K562 (cell line): ENCODE results near the gene MYO1F. TPM values are rescaled to one million over a fixed set of nuclear protein-coding genes. Genes with fewer than 3 reads are reported as not detected.

Source experiments
- CBX1 ChIP-seq: sonication (generic); IDR thresholded peaks from 2 replicates; pipeline ENCODE4 v1.6.1; 2016; ENCODE audit warnings: antibody characterized with exemption, low read depth, mild to moderate bottlenecking
- GATAD2B ChIP-seq: fragments of 450-650 bp; IDR thresholded peaks from 2 replicates; pipeline ENCODE4 v1.6.1; 2017; ENCODE audit warnings: mild to moderate bottlenecking, borderline replicate concordance
- SRSF3 ChIP-seq: fragments of 200-400 bp; formaldehyde crosslinking; IDR thresholded peaks from 2 replicates; pipeline ENCODE4 v1.6.1; 2016; ENCODE audit warnings: mild to moderate bottlenecking, low read length, moderate library complexity; ENCODE audit not compliant: insufficient read depth
- ZNF133 ChIP-seq: fragments of 250-450 bp; sonication (Bioruptor Pico); IDR thresholded peaks from 2 replicates; pipeline ENCODE4 v1.4.0; 2020; ENCODE audit warnings: mild to moderate bottlenecking
- ZNF197 ChIP-seq: fragments of 200-800 bp; sonication (Bioruptor generic); IDR thresholded peaks from 2 replicates; pipeline ENCODE4 v1.6.1; 2016; ENCODE audit warnings: low read depth, missing genetic modification characterization, missing compliant biosample characterization
- polyA plus RNA-seq, 8 experiments: library from polyadenylated mRNA; depleted of rRNA in 4 of 8; stranded (reverse) in 5 of 8; unstranded in 3 of 8; fragments of >200 nt; fragmentation: Nextera tagmentation in 2 of 8; fragmentation: Illumina TruSeq in 1 of 8; extraction: Ambion mirVana in 2 of 8; extraction: Trizol in 1 of 8; gene quantifications; 2 replicates each; pipeline versions ENCODE4 v1.2.1 to v1.2.3, GENCODE V29; 2011 to 2014; ENCODE audit warnings: inconsistent platforms in 1 of 8, missing spikeins in 1 of 8
- total RNA-seq, 7 experiments: library from RNA; depleted of rRNA in 6 of 7; stranded (reverse); fragments of >200 nt in 6 of 7; fragmentation: Illumina TruSeq in 2 of 7; extraction: Trizol in 2 of 7; gene quantifications; 2 replicates each; pipeline versions ENCODE4 v1.2.1 to v1.2.3, GENCODE V29; 2011 to 2021; ENCODE audit warnings: low replicate concordance in 1 of 7
- TF ChIP-seq, protein P1 (sequence below), 3 experiments: fragments of 200-800 bp in 1 of 3; fragments of 250-450 bp in 1 of 3; fragments of 450-650 bp in 1 of 3; sonication (Bioruptor Pico) in 1 of 3; sonication (Bioruptor generic) in 1 of 3; formaldehyde crosslinking in 1 of 3; IDR thresholded peaks; 2 replicates each; pipeline versions ENCODE4 v1.6.1 to v1.8.0; 2016 to 2022; ENCODE audit warnings: mild to moderate bottlenecking in 2 of 3, missing genetic modification characterization in 2 of 3, missing compliant biosample characterization in 1 of 3, moderate library complexity in 1 of 3
- TF ChIP-seq, protein P2 (sequence below): fragments of 450-650 bp; IDR thresholded peaks from 2 replicates; pipeline ENCODE4 v1.7.0; 2016; ENCODE audit warnings: borderline replicate concordance
- TF ChIP-seq, protein P3 (sequence below): fragments of 250-450 bp; sonication (Bioruptor Pico); IDR thresholded peaks from 2 replicates; pipeline ENCODE4 v1.8.0; 2022; ENCODE audit warnings: moderate library complexity, mild to moderate bottlenecking, inconsistent platforms
- TF ChIP-seq, protein P4 (sequence below): fragments of 250-450 bp; sonication (Bioruptor Pico); IDR thresholded peaks from 2 replicates; pipeline ENCODE4 v1.4.0; 2020; ENCODE audit warnings: mild to moderate bottlenecking, moderate library complexity
- TF ChIP-seq, protein P5 (sequence below): fragments of 150-350 bp; conservative IDR thresholded peaks from 2 replicates; pipeline ENCODE4 v1.6.1; 2014; ENCODE audit warnings: low read length
- TF ChIP-seq, protein P6 (sequence below): fragments of 450-650 bp; IDR thresholded peaks from 2 replicates; pipeline ENCODE4 v1.6.1; 2018; ENCODE audit not compliant: partially characterized antibody

The MYO1F gene
- total and polyA plus RNA-seq, 9 of the 15 experiments (the other 6 are each of a cell fraction or from before 2014, with no cell fraction given) = 0.78 to 9.4 (median 4.3) TPM

DNA sequence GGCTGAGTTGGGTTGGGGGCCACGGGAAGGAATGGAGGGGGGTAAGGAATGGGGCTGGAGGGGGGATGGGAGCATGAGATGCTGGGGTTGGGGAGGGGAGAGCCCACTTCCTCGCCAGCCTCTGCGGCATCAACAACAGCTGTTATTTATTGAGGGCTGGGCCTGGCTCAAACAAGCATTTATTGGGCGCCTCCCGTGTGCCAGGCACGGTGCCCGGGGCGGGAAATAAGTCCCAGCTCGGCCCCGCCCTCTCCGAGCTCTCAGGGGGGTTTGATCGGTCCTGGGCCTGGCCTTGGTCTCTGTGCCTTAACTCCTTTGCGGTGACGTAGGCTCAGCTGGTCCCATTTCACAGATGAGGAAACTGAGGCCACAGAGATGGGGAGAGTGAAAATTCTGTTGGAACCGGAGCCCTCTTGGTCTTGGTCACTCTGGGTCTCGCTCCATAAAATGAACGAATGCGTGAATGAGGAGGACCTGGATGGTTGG lies 34.2 kb upstream of the MYO1F start (continued):
- TF ChIP-seq, protein P1, sequence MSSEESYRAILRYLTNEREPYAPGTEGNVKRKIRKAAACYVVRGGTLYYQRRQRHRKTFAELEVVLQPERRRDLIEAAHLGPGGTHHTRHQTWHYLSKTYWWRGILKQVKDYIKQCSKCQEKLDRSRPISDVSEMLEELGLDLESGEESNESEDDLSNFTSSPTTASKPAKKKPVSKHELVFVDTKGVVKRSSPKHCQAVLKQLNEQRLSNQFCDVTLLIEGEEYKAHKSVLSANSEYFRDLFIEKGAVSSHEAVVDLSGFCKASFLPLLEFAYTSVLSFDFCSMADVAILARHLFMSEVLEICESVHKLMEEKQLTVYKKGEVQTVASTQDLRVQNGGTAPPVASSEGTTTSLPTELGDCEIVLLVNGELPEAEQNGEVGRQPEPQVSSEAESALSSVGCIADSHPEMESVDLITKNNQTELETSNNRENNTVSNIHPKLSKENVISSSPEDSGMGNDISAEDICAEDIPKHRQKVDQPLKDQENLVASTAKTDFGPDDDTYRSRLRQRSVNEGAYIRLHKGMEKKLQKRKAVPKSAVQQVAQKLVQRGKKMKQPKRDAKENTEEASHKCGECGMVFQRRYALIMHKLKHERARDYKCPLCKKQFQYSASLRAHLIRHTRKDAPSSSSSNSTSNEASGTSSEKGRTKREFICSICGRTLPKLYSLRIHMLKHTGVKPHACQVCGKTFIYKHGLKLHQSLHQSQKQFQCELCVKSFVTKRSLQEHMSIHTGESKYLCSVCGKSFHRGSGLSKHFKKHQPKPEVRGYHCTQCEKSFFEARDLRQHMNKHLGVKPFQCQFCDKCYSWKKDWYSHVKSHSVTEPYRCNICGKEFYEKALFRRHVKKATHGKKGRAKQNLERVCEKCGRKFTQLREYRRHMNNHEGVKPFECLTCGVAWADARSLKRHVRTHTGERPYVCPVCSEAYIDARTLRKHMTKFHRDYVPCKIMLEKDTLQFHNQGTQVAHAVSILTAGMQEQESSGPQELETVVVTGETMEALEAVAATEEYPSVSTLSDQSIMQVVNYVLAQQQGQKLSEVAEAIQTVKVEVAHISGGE (CRISPR knock-in tag; IDR thresholded peaks at IDR 0.05) = no peak
- TF ChIP-seq, protein P2, sequence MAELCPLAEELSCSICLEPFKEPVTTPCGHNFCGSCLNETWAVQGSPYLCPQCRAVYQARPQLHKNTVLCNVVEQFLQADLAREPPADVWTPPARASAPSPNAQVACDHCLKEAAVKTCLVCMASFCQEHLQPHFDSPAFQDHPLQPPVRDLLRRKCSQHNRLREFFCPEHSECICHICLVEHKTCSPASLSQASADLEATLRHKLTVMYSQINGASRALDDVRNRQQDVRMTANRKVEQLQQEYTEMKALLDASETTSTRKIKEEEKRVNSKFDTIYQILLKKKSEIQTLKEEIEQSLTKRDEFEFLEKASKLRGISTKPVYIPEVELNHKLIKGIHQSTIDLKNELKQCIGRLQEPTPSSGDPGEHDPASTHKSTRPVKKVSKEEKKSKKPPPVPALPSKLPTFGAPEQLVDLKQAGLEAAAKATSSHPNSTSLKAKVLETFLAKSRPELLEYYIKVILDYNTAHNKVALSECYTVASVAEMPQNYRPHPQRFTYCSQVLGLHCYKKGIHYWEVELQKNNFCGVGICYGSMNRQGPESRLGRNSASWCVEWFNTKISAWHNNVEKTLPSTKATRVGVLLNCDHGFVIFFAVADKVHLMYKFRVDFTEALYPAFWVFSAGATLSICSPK = no peak
- TF ChIP-seq ZNF133 (CRISPR knock-in tag) (no peak), ZNF197 (no peak), CBX1 (peak; percentile 71; the same call in 1 of the 2 replicates), SRSF3 (no peak), GATAD2B (no peak)
- TF ChIP-seq, protein P3, sequence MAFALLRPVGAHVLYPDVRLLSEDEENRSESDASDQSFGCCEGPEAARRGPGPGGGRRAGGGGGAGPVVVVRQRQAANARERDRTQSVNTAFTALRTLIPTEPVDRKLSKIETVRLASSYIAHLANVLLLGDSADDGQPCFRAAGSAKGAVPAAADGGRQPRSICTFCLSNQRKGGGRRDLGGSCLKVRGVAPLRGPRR (CRISPR knock-in tag) = no peak
- TF ChIP-seq, protein P4, sequence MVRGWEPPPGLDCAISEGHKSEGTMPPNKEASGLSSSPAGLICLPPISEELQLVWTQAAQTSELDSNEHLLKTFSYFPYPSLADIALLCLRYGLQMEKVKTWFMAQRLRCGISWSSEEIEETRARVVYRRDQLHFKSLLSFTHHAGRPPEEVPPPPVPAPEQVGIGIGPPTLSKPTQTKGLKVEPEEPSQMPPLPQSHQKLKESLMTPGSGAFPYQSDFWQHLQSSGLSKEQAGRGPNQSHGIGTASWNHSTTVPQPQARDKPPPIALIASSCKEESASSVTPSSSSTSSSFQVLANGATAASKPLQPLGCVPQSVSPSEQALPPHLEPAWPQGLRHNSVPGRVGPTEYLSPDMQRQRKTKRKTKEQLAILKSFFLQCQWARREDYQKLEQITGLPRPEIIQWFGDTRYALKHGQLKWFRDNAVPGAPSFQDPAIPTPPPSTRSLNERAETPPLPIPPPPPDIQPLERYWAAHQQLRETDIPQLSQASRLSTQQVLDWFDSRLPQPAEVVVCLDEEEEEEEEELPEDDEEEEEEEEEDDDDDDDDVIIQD (CRISPR knock-in tag) = no peak
- TF ChIP-seq, protein P5, sequence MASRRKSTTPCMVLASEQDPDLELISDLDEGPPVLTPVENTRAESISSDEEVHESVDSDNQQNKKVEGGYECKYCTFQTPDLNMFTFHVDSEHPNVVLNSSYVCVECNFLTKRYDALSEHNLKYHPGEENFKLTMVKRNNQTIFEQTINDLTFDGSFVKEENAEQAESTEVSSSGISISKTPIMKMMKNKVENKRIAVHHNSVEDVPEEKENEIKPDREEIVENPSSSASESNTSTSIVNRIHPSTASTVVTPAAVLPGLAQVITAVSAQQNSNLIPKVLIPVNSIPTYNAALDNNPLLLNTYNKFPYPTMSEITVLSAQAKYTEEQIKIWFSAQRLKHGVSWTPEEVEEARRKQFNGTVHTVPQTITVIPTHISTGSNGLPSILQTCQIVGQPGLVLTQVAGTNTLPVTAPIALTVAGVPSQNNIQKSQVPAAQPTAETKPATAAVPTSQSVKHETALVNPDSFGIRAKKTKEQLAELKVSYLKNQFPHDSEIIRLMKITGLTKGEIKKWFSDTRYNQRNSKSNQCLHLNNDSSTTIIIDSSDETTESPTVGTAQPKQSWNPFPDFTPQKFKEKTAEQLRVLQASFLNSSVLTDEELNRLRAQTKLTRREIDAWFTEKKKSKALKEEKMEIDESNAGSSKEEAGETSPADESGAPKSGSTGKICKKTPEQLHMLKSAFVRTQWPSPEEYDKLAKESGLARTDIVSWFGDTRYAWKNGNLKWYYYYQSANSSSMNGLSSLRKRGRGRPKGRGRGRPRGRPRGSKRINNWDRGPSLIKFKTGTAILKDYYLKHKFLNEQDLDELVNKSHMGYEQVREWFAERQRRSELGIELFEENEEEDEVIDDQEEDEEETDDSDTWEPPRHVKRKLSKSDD = no peak
- TF ChIP-seq, protein P6, sequence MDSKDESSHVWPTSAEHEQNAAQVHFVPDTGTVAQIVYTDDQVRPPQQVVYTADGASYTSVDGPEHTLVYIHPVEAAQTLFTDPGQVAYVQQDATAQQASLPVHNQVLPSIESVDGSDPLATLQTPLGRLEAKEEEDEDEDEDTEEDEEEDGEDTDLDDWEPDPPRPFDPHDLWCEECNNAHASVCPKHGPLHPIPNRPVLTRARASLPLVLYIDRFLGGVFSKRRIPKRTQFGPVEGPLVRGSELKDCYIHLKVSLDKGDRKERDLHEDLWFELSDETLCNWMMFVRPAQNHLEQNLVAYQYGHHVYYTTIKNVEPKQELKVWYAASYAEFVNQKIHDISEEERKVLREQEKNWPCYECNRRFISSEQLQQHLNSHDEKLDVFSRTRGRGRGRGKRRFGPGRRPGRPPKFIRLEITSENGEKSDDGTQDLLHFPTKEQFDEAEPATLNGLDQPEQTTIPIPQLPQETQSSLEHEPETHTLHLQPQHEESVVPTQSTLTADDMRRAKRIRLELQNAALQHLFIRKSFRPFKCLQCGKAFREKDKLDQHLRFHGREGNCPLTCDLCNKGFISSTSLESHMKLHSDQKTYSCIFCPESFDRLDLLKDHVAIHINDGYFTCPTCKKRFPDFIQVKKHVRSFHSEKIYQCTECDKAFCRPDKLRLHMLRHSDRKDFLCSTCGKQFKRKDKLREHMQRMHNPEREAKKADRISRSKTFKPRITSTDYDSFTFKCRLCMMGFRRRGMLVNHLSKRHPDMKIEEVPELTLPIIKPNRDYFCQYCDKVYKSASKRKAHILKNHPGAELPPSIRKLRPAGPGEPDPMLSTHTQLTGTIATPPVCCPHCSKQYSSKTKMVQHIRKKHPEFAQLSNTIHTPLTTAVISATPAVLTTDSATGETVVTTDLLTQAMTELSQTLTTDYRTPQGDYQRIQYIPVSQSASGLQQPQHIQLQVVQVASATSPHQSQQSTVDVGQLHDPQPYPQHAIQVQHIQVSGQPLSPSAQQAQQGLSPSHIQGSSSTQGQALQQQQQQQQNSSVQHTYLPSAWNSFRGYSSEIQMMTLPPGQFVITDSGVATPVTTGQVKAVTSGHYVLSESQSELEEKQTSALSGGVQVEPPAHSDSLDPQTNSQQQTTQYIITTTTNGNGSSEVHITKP = no peak
